ENCODE data around the gene C6orf15.

GRCh38 chr6:31087494-31088089 lies 24.8 kb downstream of the C6orf15 start:
- TF ChIP-seq, protein P1, sequence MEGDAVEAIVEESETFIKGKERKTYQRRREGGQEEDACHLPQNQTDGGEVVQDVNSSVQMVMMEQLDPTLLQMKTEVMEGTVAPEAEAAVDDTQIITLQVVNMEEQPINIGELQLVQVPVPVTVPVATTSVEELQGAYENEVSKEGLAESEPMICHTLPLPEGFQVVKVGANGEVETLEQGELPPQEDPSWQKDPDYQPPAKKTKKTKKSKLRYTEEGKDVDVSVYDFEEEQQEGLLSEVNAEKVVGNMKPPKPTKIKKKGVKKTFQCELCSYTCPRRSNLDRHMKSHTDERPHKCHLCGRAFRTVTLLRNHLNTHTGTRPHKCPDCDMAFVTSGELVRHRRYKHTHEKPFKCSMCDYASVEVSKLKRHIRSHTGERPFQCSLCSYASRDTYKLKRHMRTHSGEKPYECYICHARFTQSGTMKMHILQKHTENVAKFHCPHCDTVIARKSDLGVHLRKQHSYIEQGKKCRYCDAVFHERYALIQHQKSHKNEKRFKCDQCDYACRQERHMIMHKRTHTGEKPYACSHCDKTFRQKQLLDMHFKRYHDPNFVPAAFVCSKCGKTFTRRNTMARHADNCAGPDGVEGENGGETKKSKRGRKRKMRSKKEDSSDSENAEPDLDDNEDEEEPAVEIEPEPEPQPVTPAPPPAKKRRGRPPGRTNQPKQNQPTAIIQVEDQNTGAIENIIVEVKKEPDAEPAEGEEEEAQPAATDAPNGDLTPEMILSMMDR (IDR thresholded peaks at IDR 0.05) = peak; percentile 72 to 80 (median 79)
- no peak for TF ChIP-seq POLR2AphosphoS5 (IDR thresholded peaks at IDR 0.05)
